Measurements from ENCODE around the gene ALDOA.
A peak's percentile ranks its signal among the peaks of the same experiment; 100 is the strongest.

Gene ALDOA

GRCh38 chr16:30076276-30076791 lies 10.8 kb downstream of the ALDOA start:
- H4K20me1 ChIP-seq (ENCODE audit: control insufficient read depth, insufficient read depth, low read depth, low read length): peaks cover 20% of the 10 kb centered on the region
- peak overlapping the region; percentile 78 for H3K27ac ChIP-seq (ENCODE audit: low read depth, low read length)
- peak overlapping the region; percentile 91 for H3K4me3 ChIP-seq (ENCODE audit: low read length)
- no peaks in the 10 kb centered on the region for H3K9me3 ChIP-seq (ENCODE audit: control insufficient read depth, insufficient read depth, low read length)
- TF ChIP-seq EZH2phosphoT487 (IDR thresholded peaks at IDR 0.05; ENCODE audit: borderline replicate concordance, low read length) (no peak), CTCF (IDR thresholded peaks at IDR 0.05; ENCODE audit: low read depth, low read length, poor library complexity, severe bottlenecking) (no peak)
- H3K4me1 ChIP-seq (ENCODE audit: control insufficient read depth, low read length): peaks cover 27% of the 10 kb centered on the region
- no peaks in the 10 kb centered on the region for H3K9me2 ChIP-seq (replicated peaks; ENCODE audit: control insufficient read depth, low read length)
- H3K79me2 ChIP-seq (ENCODE audit: control insufficient read depth, low read length): peaks cover 60% of the 10 kb centered on the region
- peak overlapping the region; percentile 87 for H3K4me2 ChIP-seq (ENCODE audit: low read length)
- peaks cover 34% of the 10 kb centered on the region for H3F3A ChIP-seq (ENCODE audit: control insufficient read depth, insufficient read depth)
- H3K36me3 ChIP-seq (ENCODE audit: control insufficient read depth, low read length): peaks cover 64% of the 10 kb centered on the region
- H3K27me3 ChIP-seq (ENCODE audit: control insufficient read depth, low read length): no peaks in the 10 kb centered on the region

GRCh38 chr16:30077656-30078055 lies 12.1 kb downstream of the ALDOA start:
- TF ChIP-seq EZH2phosphoT487 (IDR thresholded peaks at IDR 0.05; ENCODE audit: borderline replicate concordance, low read length) (no peak), CTCF (IDR thresholded peaks at IDR 0.05; ENCODE audit: low read depth, low read length, poor library complexity, severe bottlenecking) (no peak)
- H3K4me2 ChIP-seq (ENCODE audit: low read length): peak overlapping the region; percentile 87
- no peaks in the 10 kb centered on the region for H3K9me3 ChIP-seq (ENCODE audit: control insufficient read depth, insufficient read depth, low read length)
- peaks cover 60% of the 10 kb centered on the region for H3K79me2 ChIP-seq (ENCODE audit: control insufficient read depth, low read length)
- no peaks in the 10 kb centered on the region for H3K9me2 ChIP-seq (replicated peaks; ENCODE audit: control insufficient read depth, low read length)
- H3K27me3 ChIP-seq (ENCODE audit: control insufficient read depth, low read length): no peaks in the 10 kb centered on the region
- peak overlapping the region; percentile 91 for H3K4me3 ChIP-seq (ENCODE audit: low read length)
- peaks cover 20% of the 10 kb centered on the region for H4K20me1 ChIP-seq (ENCODE audit: control insufficient read depth, insufficient read depth, low read depth, low read length)
- H3K36me3 ChIP-seq (ENCODE audit: control insufficient read depth, low read length): peaks cover 61% of the 10 kb centered on the region
- H3K4me1 ChIP-seq (ENCODE audit: control insufficient read depth, low read length): peaks cover 27% of the 10 kb centered on the region
- peaks cover 22% of the 10 kb centered on the region for H3F3A ChIP-seq (ENCODE audit: control insufficient read depth, insufficient read depth)
- H3K27ac ChIP-seq (ENCODE audit: low read depth, low read length): no peak overlapping the region

- peaks cover 27% of the 10 kb centered on the region for H3K4me1 ChIP-seq (ENCODE audit: control insufficient read depth, low read length)
- peaks cover 71% of the 10 kb centered on the region for H3K36me3 ChIP-seq (ENCODE audit: control insufficient read depth, low read length)
- H3K27me3 ChIP-seq (ENCODE audit: control insufficient read depth, low read length): no peaks in the 10 kb centered on the region
- peaks cover 60% of the 10 kb centered on the region for H3K79me2 ChIP-seq (ENCODE audit: control insufficient read depth, low read length)
- no peak overlapping the region for H3K27ac ChIP-seq (ENCODE audit: low read depth, low read length)
- no peak overlapping the region for H3K4me3 ChIP-seq (ENCODE audit: low read length)
- H3K9me2 ChIP-seq (replicated peaks; ENCODE audit: control insufficient read depth, low read length): no peaks in the 10 kb centered on the region
- no peak for TF ChIP-seq CTCF (IDR thresholded peaks at IDR 0.05; ENCODE audit: low read depth, low read length, poor library complexity, severe bottlenecking)
- no peak for TF ChIP-seq EZH2phosphoT487 (IDR thresholded peaks at IDR 0.05; ENCODE audit: borderline replicate concordance, low read length)
- no peak overlapping the region for H3K4me2 ChIP-seq (ENCODE audit: low read length)
- peaks cover 12% of the 10 kb centered on the region for H3F3A ChIP-seq (ENCODE audit: control insufficient read depth, insufficient read depth)
- H4K20me1 ChIP-seq (ENCODE audit: control insufficient read depth, insufficient read depth, low read depth, low read length): peaks cover 20% of the 10 kb centered on the region
- H3K9me3 ChIP-seq (ENCODE audit: control insufficient read depth, insufficient read depth, low read length): no peaks in the 10 kb centered on the region
Measured at GRCh38 chr16:30078744-30079143, 13.2 kb downstream of the ALDOA start.

Measured in DOHH2 (cell line).